Gastroesophageal sphincter (tissue), 4 donors: ENCODE data around the gene ZNF140. TPM values are rescaled to one million over a fixed set of nuclear protein-coding genes. Genes with fewer than 3 reads are reported as not detected.

ENCODE experiments used
- ATAC-seq: fragments of 150-250 bp; one replicate; pipeline ENCODE4 v1.9.1; 2016; ENCODE audit warnings: mild to moderate bottlenecking, moderate library complexity
- H3K27ac ChIP-seq, 4 donors: fragments of 200-600 bp; sonication (generic) in 3 of 4; 1 replicate in 3 of 4; 2 replicates in 1 of 4; pipeline ENCODE4 v1.5.1; 2016 to 2019
- H3K27me3 ChIP-seq: fragments of 200-600 bp; sonication (generic); one replicate; pipeline ENCODE4 v1.5.1; 2019
- H3K36me3 ChIP-seq, 2 donors: fragments of 200-600 bp; sonication (generic); one replicate each; pipeline ENCODE4 v1.5.1; 2019; ENCODE audit warnings: control low read depth in 1 of 2
- H3K4me1 ChIP-seq, 3 donors: fragments of 200-600 bp; sonication (generic); 1 replicate in 2 of 3; 2 replicates in 1 of 3; pipeline ENCODE4 v1.5.1; 2016 to 2019; ENCODE audit warnings: control low read depth in 2 of 3
- H3K4me3 ChIP-seq, 2 donors: fragments of 200-600 bp; sonication (generic); one replicate each; pipeline ENCODE4 v1.5.1; 2019; ENCODE audit warnings: mild to moderate bottlenecking in 1 of 2, moderate library complexity in 1 of 2
- H3K9me3 ChIP-seq, 3 donors: fragments of 200-600 bp; sonication (generic); one replicate each; pipeline ENCODE4 v1.5.1; 2017 to 2019; ENCODE audit warnings: control low read depth in 2 of 3
- EP300 ChIP-seq: sonication (generic); formaldehyde crosslinking; IDR thresholded peaks from one replicate; pipeline ENCODE4 v1.6.1; 2017; ENCODE audit warnings: antibody characterized with exemption, mild to moderate bottlenecking
- POLR2A ChIP-seq, 2 donors: fragments of 450-650 bp; IDR thresholded peaks; one replicate each; pipeline ENCODE4 v1.6.1; 2017; ENCODE audit warnings: antibody characterized with exemption in 2 of 2, mild to moderate bottlenecking in 2 of 2, moderate library complexity in 1 of 2
- POLR2AphosphoS5 ChIP-seq: sonication (generic); formaldehyde crosslinking; IDR thresholded peaks from one replicate; pipeline ENCODE4 v1.6.1; 2017; ENCODE audit warnings: antibody characterized with exemption
- WGBS, 2 donors: methylation state at CpG; one replicate each; pipeline ENCODE4 v1.1.5; 2018; ENCODE audit warnings: low coverage in 1 of 2; 5-methylcytosine and 5-hydroxymethylcytosine counted together
- total RNA-seq, 4 donors: library from RNA; depleted of rRNA; stranded (reverse); fragments of >200 nt; gene quantifications; one replicate each; pipeline ENCODE4 v1.1.0, GENCODE V29; 2016
- TF ChIP-seq, protein P1 (sequence below), 4 experiments: fragments of 200-600 bp in 2 of 4; fragments of 450-650 bp in 2 of 4; sonication (generic) in 1 of 4; IDR thresholded peaks; one replicate each; pipeline ENCODE4 v1.5.1; 2017 to 2019; ENCODE audit warnings: antibody characterized with exemption in 4 of 4, mild to moderate bottlenecking in 2 of 4, moderate library complexity in 2 of 4

Gene ZNF140
- total RNA-seq, 4 donors from 2014 or later: 9.7 to 29.7 (median 13.7) TPM

DNA sequence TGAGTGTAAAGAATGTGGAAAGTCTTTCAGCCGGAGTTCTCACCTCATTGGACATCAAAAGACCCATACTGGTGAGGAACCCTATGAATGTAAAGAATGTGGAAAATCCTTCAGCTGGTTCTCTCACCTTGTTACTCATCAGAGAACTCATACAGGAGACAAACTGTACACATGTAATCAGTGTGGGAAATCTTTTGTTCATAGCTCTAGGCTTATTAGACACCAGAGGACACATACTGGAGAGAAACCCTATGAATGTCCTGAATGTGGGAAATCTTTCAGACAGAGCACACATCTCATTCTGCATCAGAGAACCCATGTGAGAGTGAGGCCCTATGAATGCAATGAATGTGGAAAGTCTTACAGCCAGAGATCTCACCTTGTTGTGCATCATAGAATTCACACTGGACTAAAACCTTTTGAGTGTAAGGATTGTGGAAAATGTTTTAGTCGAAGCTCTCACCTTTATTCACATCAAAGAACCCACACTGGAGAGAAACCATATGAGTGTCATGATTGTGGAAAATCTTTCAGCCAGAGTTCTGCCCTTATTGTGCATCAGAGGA lies 75.5 kb downstream of the ZNF140 start:
- ATAC-seq: no peak
- Histone ChIP-seq H3K36me3 (peaks cover 35 to 87% of the 10 kb centered on the region in 2 donors), H3K4me1 (no peaks in the 10 kb centered on the region), H3K27ac (no peak overlapping the region), H3K4me3 (no peak overlapping the region), H3K9me3 (peaks cover 12 to 100% (median 13%) of the 10 kb centered on the region in 3 donors), H3K27me3 (no peaks in the 10 kb centered on the region)
- 90 to 93% methylated on average over 2 of the region's 2 CpGs for WGBS, 2 donors
- TF ChIP-seq, protein P1, sequence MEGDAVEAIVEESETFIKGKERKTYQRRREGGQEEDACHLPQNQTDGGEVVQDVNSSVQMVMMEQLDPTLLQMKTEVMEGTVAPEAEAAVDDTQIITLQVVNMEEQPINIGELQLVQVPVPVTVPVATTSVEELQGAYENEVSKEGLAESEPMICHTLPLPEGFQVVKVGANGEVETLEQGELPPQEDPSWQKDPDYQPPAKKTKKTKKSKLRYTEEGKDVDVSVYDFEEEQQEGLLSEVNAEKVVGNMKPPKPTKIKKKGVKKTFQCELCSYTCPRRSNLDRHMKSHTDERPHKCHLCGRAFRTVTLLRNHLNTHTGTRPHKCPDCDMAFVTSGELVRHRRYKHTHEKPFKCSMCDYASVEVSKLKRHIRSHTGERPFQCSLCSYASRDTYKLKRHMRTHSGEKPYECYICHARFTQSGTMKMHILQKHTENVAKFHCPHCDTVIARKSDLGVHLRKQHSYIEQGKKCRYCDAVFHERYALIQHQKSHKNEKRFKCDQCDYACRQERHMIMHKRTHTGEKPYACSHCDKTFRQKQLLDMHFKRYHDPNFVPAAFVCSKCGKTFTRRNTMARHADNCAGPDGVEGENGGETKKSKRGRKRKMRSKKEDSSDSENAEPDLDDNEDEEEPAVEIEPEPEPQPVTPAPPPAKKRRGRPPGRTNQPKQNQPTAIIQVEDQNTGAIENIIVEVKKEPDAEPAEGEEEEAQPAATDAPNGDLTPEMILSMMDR (IDR thresholded peaks at IDR 0.05): no peak
- TF ChIP-seq EP300 (no peak), POLR2A (IDR thresholded peaks at IDR 0.05) (no peak), POLR2AphosphoS5 (no peak)

Other genes starting within 250 kb of the ZNF140 start
- 10 to 100 TPM; 30.8 to 42.1 (median 36.8) TPM for gene CHFR, start 193.3 kb upstream of the ZNF140 start, total RNA-seq
- gene ZNF605, start 124.6 kb upstream of the ZNF140 start, total RNA-seq: 10 to 100 TPM in 1 of 4 donors, 1 to 10 TPM in 3; 2.9 to 11.8 (median 6.3) TPM
- 1 to 10 TPM; 6.7 to 9.8 (median 9.2) TPM for gene ZNF26, start 94.6 kb upstream of the ZNF140 start, total RNA-seq
- gene ZNF84, start 43.4 kb upstream of the ZNF140 start, total RNA-seq: 10 to 100 TPM; 16.2 to 47.5 (median 20.0) TPM
- 1 to 10 TPM; 2.5 to 5.1 (median 2.9) TPM for gene ZNF891, start 49.4 kb downstream of the ZNF140 start, total RNA-seq
- 10 to 100 TPM in 2 of 4 donors, 1 to 10 TPM in 2; 1.8 to 20.9 (median 11.1) TPM for gene ZNF10, start 49.7 kb downstream of the ZNF140 start, total RNA-seq
- gene ZNF268, start 100.6 kb downstream of the ZNF140 start, total RNA-seq: 10 to 100 TPM; 15.5 to 36.9 (median 19.0) TPM
- gene ANHX, start 155.0 kb downstream of the ZNF140 start, total RNA-seq: not detected